Suprapubic skin (tissue), 4 donors: ENCODE results near the gene FAM174B. TPM values are rescaled to one million over a fixed set of nuclear protein-coding genes. Genes with fewer than 3 reads are reported as not detected.
A peak's percentile ranks its signal among the peaks of the same experiment; 100 is the strongest.

Experiments used
- DNase-seq, 2 donors: peaks; one replicate each; pipeline ENCODE4 v3.0.0-alpha.2; 2019; ENCODE audit warnings: low spot score in 2 of 2
- H3K27ac ChIP-seq: fragments of 200-600 bp; sonication (generic); one replicate; pipeline ENCODE4 v1.5.1; 2019
- H3K27me3 ChIP-seq: fragments of 200-600 bp; sonication (generic); one replicate; pipeline ENCODE4 v1.5.1; 2019
- H3K36me3 ChIP-seq: fragments of 200-600 bp; sonication (generic); one replicate; pipeline ENCODE4 v1.5.1; 2019
- H3K4me1 ChIP-seq: fragments of 200-600 bp; sonication (generic); one replicate; pipeline ENCODE4 v1.5.1; 2019
- H3K4me3 ChIP-seq: fragments of 200-600 bp; sonication (generic); one replicate; pipeline ENCODE4 v1.5.1; 2019; ENCODE audit warnings: mild to moderate bottlenecking
- H3K9me3 ChIP-seq: fragments of 200-600 bp; sonication (generic); one replicate; pipeline ENCODE4 v1.5.1; 2019
- EP300 ChIP-seq: sonication (generic); formaldehyde crosslinking; IDR thresholded peaks from one replicate; pipeline ENCODE4 v1.6.1; 2017; ENCODE audit warnings: antibody characterized with exemption
- POLR2A ChIP-seq, 2 donors: fragments of 450-650 bp; IDR thresholded peaks; one replicate each; pipeline ENCODE4 v1.6.1; 2017; ENCODE audit warnings: antibody characterized with exemption in 2 of 2, mild to moderate bottlenecking in 2 of 2, moderate library complexity in 2 of 2
- POLR2AphosphoS5 ChIP-seq, 3 donors: sonication (generic); formaldehyde crosslinking; IDR thresholded peaks; one replicate each; pipeline ENCODE4 v1.6.1; 2017; ENCODE audit warnings: antibody characterized with exemption in 3 of 3
- WGBS: methylation state at CpG from one replicate; pipeline ENCODE4 v1.1.5; 2018; 5-methylcytosine and 5-hydroxymethylcytosine counted together
- total RNA-seq, 4 donors: library from RNA; depleted of rRNA; stranded (reverse); fragments of >200 nt; gene quantifications; one replicate each; pipeline ENCODE4 v1.1.0, GENCODE V29; 2016
- TF ChIP-seq, protein P1 (sequence below), 2 donors: fragments of 200-600 bp in 1 of 2; fragments of 450-650 bp in 1 of 2; sonication (generic) in 1 of 2; IDR thresholded peaks; one replicate each; pipeline ENCODE4 v1.5.1; 2016 to 2019; ENCODE audit warnings: antibody characterized with exemption in 2 of 2, mild to moderate bottlenecking in 1 of 2, moderate library complexity in 1 of 2

The FAM174B gene
- total RNA-seq, 4 donors from 2014 or later: 6.2 to 24.0 (median 18.3) TPM

DNA sequence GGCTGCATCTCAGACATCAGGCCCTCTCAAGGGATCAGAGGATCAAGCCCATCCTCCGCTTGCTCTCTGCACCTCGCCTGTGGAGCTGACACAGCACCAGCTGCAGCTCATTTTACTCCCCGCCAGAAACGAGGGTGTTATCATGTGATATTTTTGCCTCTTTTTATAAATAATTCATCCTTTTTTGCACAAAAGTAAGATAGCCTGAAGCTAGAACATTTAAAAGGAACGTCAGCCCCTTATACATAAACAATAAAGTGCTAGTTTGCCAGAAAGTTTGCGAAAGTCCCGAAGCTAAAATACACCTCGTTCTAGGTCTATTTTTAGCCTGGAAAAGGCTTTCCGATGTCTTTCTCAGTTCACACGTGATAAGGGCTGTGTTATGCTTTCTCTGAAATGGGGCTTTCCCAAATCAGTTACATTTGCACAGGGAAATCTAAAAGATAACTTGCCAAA, 9.6 kb upstream of the FAM174B start:
- H3K9me3 ChIP-seq: no peaks in the 10 kb centered on the region
- no peak overlapping the region for H3K27ac ChIP-seq
- 7% methylated on average over 10 of the region's 10 CpGs for WGBS
- peaks cover 33% of the 10 kb centered on the region for H3K4me1 ChIP-seq
- H3K4me3 ChIP-seq: no peak overlapping the region
- no peaks in the 10 kb centered on the region for H3K27me3 ChIP-seq
- H3K36me3 ChIP-seq: no peaks in the 10 kb centered on the region
- TF ChIP-seq POLR2AphosphoS5 (IDR thresholded peaks at IDR 0.05) (peak in 2 of 3 donors; percentile 21 to 22), EP300 (peak; percentile 61), POLR2A (IDR thresholded peaks at IDR 0.05) (no peak)
- TF ChIP-seq, protein P1, sequence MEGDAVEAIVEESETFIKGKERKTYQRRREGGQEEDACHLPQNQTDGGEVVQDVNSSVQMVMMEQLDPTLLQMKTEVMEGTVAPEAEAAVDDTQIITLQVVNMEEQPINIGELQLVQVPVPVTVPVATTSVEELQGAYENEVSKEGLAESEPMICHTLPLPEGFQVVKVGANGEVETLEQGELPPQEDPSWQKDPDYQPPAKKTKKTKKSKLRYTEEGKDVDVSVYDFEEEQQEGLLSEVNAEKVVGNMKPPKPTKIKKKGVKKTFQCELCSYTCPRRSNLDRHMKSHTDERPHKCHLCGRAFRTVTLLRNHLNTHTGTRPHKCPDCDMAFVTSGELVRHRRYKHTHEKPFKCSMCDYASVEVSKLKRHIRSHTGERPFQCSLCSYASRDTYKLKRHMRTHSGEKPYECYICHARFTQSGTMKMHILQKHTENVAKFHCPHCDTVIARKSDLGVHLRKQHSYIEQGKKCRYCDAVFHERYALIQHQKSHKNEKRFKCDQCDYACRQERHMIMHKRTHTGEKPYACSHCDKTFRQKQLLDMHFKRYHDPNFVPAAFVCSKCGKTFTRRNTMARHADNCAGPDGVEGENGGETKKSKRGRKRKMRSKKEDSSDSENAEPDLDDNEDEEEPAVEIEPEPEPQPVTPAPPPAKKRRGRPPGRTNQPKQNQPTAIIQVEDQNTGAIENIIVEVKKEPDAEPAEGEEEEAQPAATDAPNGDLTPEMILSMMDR (IDR thresholded peaks at IDR 0.05): no peak
- DNase-seq: no peak

DNA sequence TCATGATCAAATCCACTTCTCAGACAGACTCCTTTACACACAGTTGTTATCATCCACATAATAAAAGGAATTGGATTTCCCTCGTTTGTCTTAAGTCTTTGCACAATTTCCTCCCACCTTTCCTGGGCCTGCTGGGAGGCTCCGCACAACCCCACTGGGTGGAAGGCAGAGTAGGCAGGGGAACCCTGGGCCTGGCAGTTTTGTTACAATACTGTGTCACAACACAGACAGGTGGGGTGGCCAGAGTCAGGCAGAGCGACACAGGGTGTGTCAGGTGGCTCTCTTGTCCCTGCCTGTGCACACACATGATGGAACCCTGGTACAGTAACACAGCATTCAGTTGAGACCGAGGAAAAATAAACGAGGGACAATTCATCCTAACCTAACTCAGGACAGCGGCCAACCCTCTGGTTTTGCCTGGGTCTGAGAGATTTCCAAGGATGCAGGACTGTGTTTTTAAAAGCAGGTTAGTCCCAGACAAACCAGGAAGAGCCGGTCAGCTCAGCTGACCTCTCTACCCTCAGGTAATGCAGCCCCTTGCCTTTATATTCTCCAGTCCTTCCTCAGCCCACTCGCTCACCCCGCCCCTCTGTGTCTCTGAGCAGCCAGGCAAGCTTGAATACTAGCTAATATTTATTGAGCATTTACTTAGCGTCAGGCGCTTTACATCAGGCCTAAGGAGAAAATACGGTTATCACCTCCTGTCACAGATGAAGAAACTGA, 8.8 kb upstream of the FAM174B start:
- H3K9me3 ChIP-seq: no peaks in the 10 kb centered on the region
- WGBS: 85% methylated on average over 12 of the region's 12 CpGs
- DNase-seq: no peak
- no peak overlapping the region for H3K27ac ChIP-seq
- H3K27me3 ChIP-seq: no peaks in the 10 kb centered on the region
- peaks cover 33% of the 10 kb centered on the region for H3K4me1 ChIP-seq
- H3K36me3 ChIP-seq: no peaks in the 10 kb centered on the region
- H3K4me3 ChIP-seq: no peak overlapping the region
- TF ChIP-seq POLR2A (IDR thresholded peaks at IDR 0.05) (no peak), POLR2AphosphoS5 (IDR thresholded peaks at IDR 0.05) (no peak), EP300 (no peak)
- TF ChIP-seq, protein P1 (IDR thresholded peaks at IDR 0.05): no peak

DNA sequence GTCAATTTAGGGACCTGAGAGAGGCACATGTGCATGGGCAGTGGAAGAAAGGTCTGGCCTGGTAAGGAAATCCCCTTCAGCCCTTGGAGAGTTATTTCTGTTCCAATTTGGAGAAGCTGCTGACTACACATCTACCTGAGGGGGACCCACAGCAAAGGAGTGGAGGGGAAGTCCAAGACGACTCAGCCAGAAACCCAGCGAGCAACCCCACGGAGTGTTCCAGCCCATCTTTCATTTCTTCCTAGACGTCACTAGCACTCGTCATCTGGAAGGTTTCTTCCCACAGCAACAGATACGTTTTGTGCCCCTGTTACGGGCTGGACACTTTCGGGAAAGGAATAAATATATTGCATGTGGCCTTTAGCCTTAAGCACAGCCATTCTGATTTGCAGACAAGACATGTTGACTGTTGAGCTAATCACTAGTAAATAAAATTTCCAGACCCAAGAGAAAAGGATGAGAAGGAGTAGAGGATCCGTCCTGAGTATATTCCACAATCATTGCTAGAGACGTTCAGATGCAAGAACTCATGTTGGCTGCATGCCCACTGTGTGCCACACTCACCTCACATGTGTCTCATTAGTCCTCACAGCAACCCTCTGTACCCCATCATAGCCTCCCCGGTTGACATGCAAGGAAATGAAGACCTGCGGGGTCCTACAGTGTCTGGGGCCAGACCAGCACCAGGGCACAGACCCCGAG, 7.8 kb upstream of the FAM174B start:
- H3K27ac ChIP-seq: no peak overlapping the region
- no peak for DNase-seq
- H3K9me3 ChIP-seq: no peaks in the 10 kb centered on the region
- no peaks in the 10 kb centered on the region for H3K27me3 ChIP-seq
- WGBS: 83% methylated on average over 13 of the region's 13 CpGs
- H3K4me3 ChIP-seq: no peak overlapping the region
- peaks cover 33% of the 10 kb centered on the region for H3K4me1 ChIP-seq
- no peak for TF ChIP-seq EP300
- no peak for TF ChIP-seq POLR2A (IDR thresholded peaks at IDR 0.05)
- TF ChIP-seq POLR2AphosphoS5 (IDR thresholded peaks at IDR 0.05): no peak
- TF ChIP-seq, protein P1 (IDR thresholded peaks at IDR 0.05): no peak
- no peaks in the 10 kb centered on the region for H3K36me3 ChIP-seq

DNA sequence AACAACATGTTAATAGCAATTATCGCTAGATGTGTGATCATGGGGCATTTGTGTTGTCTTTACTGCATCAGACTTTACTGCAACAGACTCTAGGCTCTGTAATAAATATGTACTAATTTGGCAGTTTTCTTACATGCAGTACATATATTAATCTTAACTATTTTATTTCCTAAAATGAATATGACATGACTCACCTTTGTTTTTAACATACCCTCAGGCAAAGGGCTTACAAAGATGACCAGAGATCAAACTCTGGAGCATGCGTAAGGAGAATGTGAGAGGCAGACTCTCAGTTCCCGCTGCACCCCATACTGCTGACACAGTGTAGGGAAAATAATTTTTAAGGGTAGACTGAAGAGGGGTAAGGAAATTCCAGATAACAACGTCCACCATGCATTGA, 7.2 kb upstream of the FAM174B start:
- Histone ChIP-seq H3K9me3 (no peaks in the 10 kb centered on the region), H3K27me3 (no peaks in the 10 kb centered on the region), H3K4me3 (no peak overlapping the region), H3K36me3 (no peaks in the 10 kb centered on the region), H3K27ac (no peak overlapping the region), H3K4me1 (peaks cover 28% of the 10 kb centered on the region)
- 92% methylated on average over 4 of the region's 4 CpGs for WGBS
- DNase-seq: no peak
- no peak for TF ChIP-seq POLR2AphosphoS5 (IDR thresholded peaks at IDR 0.05)
- TF ChIP-seq POLR2A (IDR thresholded peaks at IDR 0.05): no peak
- TF ChIP-seq EP300: no peak
- TF ChIP-seq, protein P1 (IDR thresholded peaks at IDR 0.05): no peak

DNA sequence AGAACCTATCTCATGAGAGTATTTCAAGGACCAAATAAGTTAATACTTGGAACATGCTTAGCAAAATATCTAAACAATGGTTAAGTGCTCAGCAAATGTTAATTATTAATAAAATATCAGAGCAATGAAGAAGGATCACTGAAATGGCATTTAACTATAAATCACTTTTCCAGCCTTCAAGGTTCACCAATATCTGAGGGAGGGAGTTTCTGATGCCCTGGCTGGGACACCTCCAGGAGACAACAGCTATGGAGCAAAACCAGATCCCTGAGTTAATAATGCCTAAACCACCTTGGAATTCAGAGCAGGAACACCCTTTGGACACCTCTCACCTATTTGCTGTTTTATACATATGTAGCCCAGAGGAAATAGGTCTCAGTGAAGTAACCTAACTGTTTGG, 6.4 kb upstream of the FAM174B start:
- Histone ChIP-seq H3K27ac (no peak overlapping the region), H3K36me3 (no peaks in the 10 kb centered on the region), H3K4me3 (no peak overlapping the region), H3K9me3 (no peaks in the 10 kb centered on the region), H3K27me3 (peaks cover 2% of the 10 kb centered on the region), H3K4me1 (peaks cover 20% of the 10 kb centered on the region)
- TF ChIP-seq, protein P1 (IDR thresholded peaks at IDR 0.05): no peak
- TF ChIP-seq POLR2AphosphoS5 (IDR thresholded peaks at IDR 0.05) (no peak), EP300 (no peak), POLR2A (IDR thresholded peaks at IDR 0.05) (no peak)
- DNase-seq: no peak
